MM.1S (cell line): ENCODE results near the gene CTRL.

Experiments
- DNase-seq: peaks from one replicate; pipeline ENCODE4 v3.0.0-alpha.2; 2015
- H2AFZ ChIP-seq: fragments of 300-600 bp; sonication (generic); 2 replicates; pipeline ENCODE4 v1.6.0; 2016; ENCODE audit warnings: antibody characterized with exemption, low read length
- H3F3A ChIP-seq: fragments of 300-600 bp; sonication (generic); 2 replicates; pipeline ENCODE4 v1.6.1; 2016; ENCODE audit warnings: mild to moderate bottlenecking, antibody characterized with exemption, low read length, moderate library complexity, mixed read lengths; ENCODE audit not compliant: insufficient read depth
- H3K27ac ChIP-seq: fragments of 300-600 bp; sonication (generic); 2 replicates; pipeline ENCODE4 v1.5.1; 2016; ENCODE audit warnings: mild to moderate bottlenecking, low read length
- H3K27me3 ChIP-seq: fragments of 300-600 bp; sonication (generic); replicated peaks from 2 replicates; pipeline ENCODE4 v1.6.0; 2016; ENCODE audit warnings: low read length; ENCODE audit not compliant: insufficient read depth
- H3K36me3 ChIP-seq: fragments of 300-600 bp; sonication (generic); replicated peaks from 2 replicates; pipeline ENCODE4 v1.6.1; 2016; ENCODE audit warnings: mild to moderate bottlenecking, low read length, mixed read lengths; ENCODE audit not compliant: insufficient read depth
- H3K4me1 ChIP-seq: fragments of 300-600 bp; sonication (generic); 2 replicates; pipeline ENCODE4 v1.6.1; 2016; ENCODE audit warnings: low read length, mixed read lengths
- H3K4me2 ChIP-seq: fragments of 300-600 bp; sonication (generic); 2 replicates; pipeline ENCODE4 v1.6.0; 2016; ENCODE audit warnings: low read depth, low read length
- H3K4me3 ChIP-seq: fragments of 300-600 bp; sonication (generic); 2 replicates; pipeline ENCODE4 v1.5.1; 2016; ENCODE audit warnings: low read length, mixed read lengths
- H3K79me2 ChIP-seq: fragments of 300-600 bp; sonication (generic); 2 replicates; pipeline ENCODE4 v1.6.1; 2016; ENCODE audit warnings: mixed run types, low read length, mixed read lengths
- H3K9ac ChIP-seq: fragments of 300-600 bp; sonication (generic); 2 replicates; pipeline ENCODE4 v1.6.1; 2016; ENCODE audit warnings: low read length, mixed read lengths
- H3K9me2 ChIP-seq: fragments of 300-600 bp; sonication (generic); replicated peaks from 2 replicates; pipeline ENCODE4 v1.6.1; 2016; ENCODE audit warnings: mild to moderate bottlenecking, low read length, mixed read lengths; ENCODE audit not compliant: insufficient read depth
- H3K9me3 ChIP-seq: fragments of 300-600 bp; sonication (generic); replicated peaks from 2 replicates; pipeline ENCODE4 v1.6.1; 2016; ENCODE audit warnings: mild to moderate bottlenecking, low read length, mixed read lengths; ENCODE audit not compliant: insufficient read depth
- H4K20me1 ChIP-seq: fragments of 300-600 bp; sonication (generic); 2 replicates; pipeline ENCODE4 v1.6.1; 2016; ENCODE audit warnings: mild to moderate bottlenecking, low read length, moderate library complexity, mixed read lengths; ENCODE audit not compliant: insufficient read depth
- CTCF ChIP-seq: fragments of 300-600 bp; sonication (generic); IDR thresholded peaks from 2 replicates; pipeline ENCODE4 v1.5.1; 2016; ENCODE audit warnings: antibody characterized with exemption, low read length, mixed read lengths
- EZH2 ChIP-seq: fragments of 300-600 bp; sonication (generic); optimal IDR thresholded peaks from 2 replicates; pipeline ENCODE3; 2017; ENCODE audit warnings: low read depth, mild to moderate bottlenecking, antibody characterized with exemption, low read length, mixed read lengths
- EZH2phosphoT487 ChIP-seq: fragments of 300-600 bp; sonication (generic); IDR thresholded peaks from 2 replicates; pipeline ENCODE4 v1.6.1; 2018; ENCODE audit warnings: antibody characterized with exemption, low read length

The CTRL gene

GRCh38 chr16:67892375-67892774 lies 39.3 kb downstream of the CTRL start:
- Histone ChIP-seq H3K9ac (peak overlapping the region; percentile 43; the same call in 1 of the 2 replicates), H3K9me2 (no peaks in the 10 kb centered on the region), H3K4me1 (0 out of 2 replicates have a peak, but pooled peaks cover 6% of the 10 kb centered on the region), H3K27me3 (no peaks in the 10 kb centered on the region), H3K79me2 (peaks cover 40% of the 10 kb centered on the region), H3K27ac (no peak overlapping the region), H4K20me1 (no peaks in the 10 kb centered on the region), H3K9me3 (no peaks in the 10 kb centered on the region), H3K36me3 (no peaks in the 10 kb centered on the region), H2AFZ (peak overlapping the region; percentile 49), H3F3A (no peaks in the 10 kb centered on the region), H3K4me2 (peak overlapping the region; percentile 47), H3K4me3 (peak overlapping the region; percentile 67)
- no peak for DNase-seq
- TF ChIP-seq CTCF, result no peak
- no peak for TF ChIP-seq EZH2phosphoT487
- no peak for TF ChIP-seq EZH2

GRCh38 chr16:67888331-67888730 lies 43.3 kb downstream of the CTRL start:
- Histone ChIP-seq H3F3A (no peaks in the 10 kb centered on the region), H3K9me3 (no peaks in the 10 kb centered on the region), H3K4me1 (no peaks in the 10 kb centered on the region), H3K4me3 (no peak overlapping the region), H3K36me3 (no peaks in the 10 kb centered on the region), H3K27me3 (no peaks in the 10 kb centered on the region), H3K79me2 (peaks cover 2% of the 10 kb centered on the region), H3K27ac (no peak overlapping the region), H3K9me2 (no peaks in the 10 kb centered on the region), H4K20me1 (no peaks in the 10 kb centered on the region), H3K4me2 (no peak overlapping the region), H2AFZ (no peak overlapping the region), H3K9ac (no peak overlapping the region)
- DNase-seq, result no peak
- TF ChIP-seq EZH2, result no peak
- TF ChIP-seq CTCF, result no peak
- no peak for TF ChIP-seq EZH2phosphoT487

- H3K9me2 ChIP-seq, result no peaks in the 10 kb centered on the region
- no peak overlapping the region for H3K4me2 ChIP-seq
- no peaks in the 10 kb centered on the region for H3K79me2 ChIP-seq
- no peak overlapping the region for H3K4me3 ChIP-seq
- no peaks in the 10 kb centered on the region for H3K27me3 ChIP-seq
- no peaks in the 10 kb centered on the region for H3K4me1 ChIP-seq
- H3K36me3 ChIP-seq, result no peaks in the 10 kb centered on the region
- no peak overlapping the region for H2AFZ ChIP-seq
- no peak overlapping the region for H3K9ac ChIP-seq
- H3F3A ChIP-seq, result no peaks in the 10 kb centered on the region
- no peaks in the 10 kb centered on the region for H4K20me1 ChIP-seq
- TF ChIP-seq EZH2, result no peak
- DNase-seq, result no peak
- H3K27ac ChIP-seq, result no peak overlapping the region
- H3K9me3 ChIP-seq, result no peaks in the 10 kb centered on the region
These were observed 45.3 kb downstream of the CTRL start for GRCh38 chr16:67886387-67886786.

GRCh38 chr16:67885976-67886375 lies 45.7 kb downstream of the CTRL start:
- no peaks in the 10 kb centered on the region for H3K9me2 ChIP-seq
- no peak for TF ChIP-seq CTCF
- no peak for TF ChIP-seq EZH2phosphoT487
- TF ChIP-seq EZH2, result no peak
- H3K36me3 ChIP-seq, result no peaks in the 10 kb centered on the region
- H3F3A ChIP-seq, result no peaks in the 10 kb centered on the region
- no peaks in the 10 kb centered on the region for H3K4me1 ChIP-seq
- H4K20me1 ChIP-seq, result no peaks in the 10 kb centered on the region
- no peak overlapping the region for H3K27ac ChIP-seq
- no peak overlapping the region for H3K4me3 ChIP-seq
- no peaks in the 10 kb centered on the region for H3K27me3 ChIP-seq
- H2AFZ ChIP-seq, result no peak overlapping the region
- no peak for DNase-seq
- no peak overlapping the region for H3K9ac ChIP-seq
- no peak overlapping the region for H3K4me2 ChIP-seq
- no peaks in the 10 kb centered on the region for H3K9me3 ChIP-seq
- H3K79me2 ChIP-seq, result no peaks in the 10 kb centered on the region
